ENCODE data around the gene LACTBL1. TPM values are rescaled to one million over a fixed set of nuclear protein-coding genes. Genes with fewer than 3 reads are reported as not detected.

The LACTBL1 gene
- total RNA-seq, 2 experiments from 2014 or later, result not detected

- H3K4me2 ChIP-seq (ENCODE audit: low read length), result no peak overlapping the region
- H2AFZ ChIP-seq (ENCODE audit: low read length), result no peak overlapping the region
- CTCF ChIA-PET (ENCODE audit: unreplicated experiment), result no interaction called here
- no TSS peak for BruUV-seq (replicated peaks)
- POLR2A ChIA-PET, result no interaction called here
- no peaks in the 10 kb centered on the region for H3K9me3 ChIP-seq (ENCODE audit: low read length)
- H3K4me1 ChIP-seq (ENCODE audit: insufficient read depth, low read length, poor library complexity, severe bottlenecking), result no peaks in the 10 kb centered on the region
- no peaks in the 10 kb centered on the region for H3K9me2 ChIP-seq (ENCODE audit: insufficient read depth, low read length)
- intact Hi-C loops (cut with micrococcal nuclease; ENCODE audit: unreplicated experiment), result no loop called here
- no peaks in the 10 kb centered on the region for H4K20me1 ChIP-seq (ENCODE audit: insufficient read depth, low read length)
- no peak for DNase-seq (ENCODE audit: low spot score)
- H3K79me2 ChIP-seq (ENCODE audit: insufficient read depth, low read depth, low read length), result no peaks in the 10 kb centered on the region
- H3K4me3 ChIP-seq (ENCODE audit: low read depth, low read length, poor library complexity, severe bottlenecking), result no peak overlapping the region
- no peak overlapping the region for H3K27ac ChIP-seq (ENCODE audit: low read depth, low read length, poor library complexity, severe bottlenecking)
- TF ChIP-seq EZH2phosphoT487 (IDR thresholded peaks at IDR 0.05; ENCODE audit: borderline replicate concordance, low read depth, low read length), result no peak
- TF ChIP-seq, protein P1, sequence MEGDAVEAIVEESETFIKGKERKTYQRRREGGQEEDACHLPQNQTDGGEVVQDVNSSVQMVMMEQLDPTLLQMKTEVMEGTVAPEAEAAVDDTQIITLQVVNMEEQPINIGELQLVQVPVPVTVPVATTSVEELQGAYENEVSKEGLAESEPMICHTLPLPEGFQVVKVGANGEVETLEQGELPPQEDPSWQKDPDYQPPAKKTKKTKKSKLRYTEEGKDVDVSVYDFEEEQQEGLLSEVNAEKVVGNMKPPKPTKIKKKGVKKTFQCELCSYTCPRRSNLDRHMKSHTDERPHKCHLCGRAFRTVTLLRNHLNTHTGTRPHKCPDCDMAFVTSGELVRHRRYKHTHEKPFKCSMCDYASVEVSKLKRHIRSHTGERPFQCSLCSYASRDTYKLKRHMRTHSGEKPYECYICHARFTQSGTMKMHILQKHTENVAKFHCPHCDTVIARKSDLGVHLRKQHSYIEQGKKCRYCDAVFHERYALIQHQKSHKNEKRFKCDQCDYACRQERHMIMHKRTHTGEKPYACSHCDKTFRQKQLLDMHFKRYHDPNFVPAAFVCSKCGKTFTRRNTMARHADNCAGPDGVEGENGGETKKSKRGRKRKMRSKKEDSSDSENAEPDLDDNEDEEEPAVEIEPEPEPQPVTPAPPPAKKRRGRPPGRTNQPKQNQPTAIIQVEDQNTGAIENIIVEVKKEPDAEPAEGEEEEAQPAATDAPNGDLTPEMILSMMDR (conservative IDR thresholded peaks at IDR 0.05; ENCODE audit: low read length), result no peak
- no peaks in the 10 kb centered on the region for H3K36me3 ChIP-seq (ENCODE audit: insufficient read depth, low read length)
Observed at GRCh38 chr1:22914633-22915217, 57.9 kb downstream of the LACTBL1 start.

DNA sequence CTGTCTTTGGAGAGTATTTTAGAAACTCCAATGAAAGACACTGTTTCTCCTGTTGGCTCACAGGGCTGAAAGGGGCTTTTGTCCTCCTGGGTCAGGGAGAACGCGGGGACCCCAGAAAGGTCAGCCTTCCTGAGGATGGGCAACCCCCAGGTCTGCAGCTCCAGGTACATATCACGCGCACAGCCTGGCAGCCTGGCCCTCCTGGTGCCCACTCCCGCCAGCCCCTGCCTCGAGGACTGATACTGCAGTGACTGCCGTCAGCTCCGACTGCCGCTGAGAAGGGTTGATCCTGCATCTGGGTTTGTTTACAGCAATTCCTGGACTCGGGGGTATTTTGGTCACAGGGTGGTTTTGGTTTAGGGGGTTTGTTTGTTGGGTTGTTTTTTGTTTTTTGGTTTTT is 58.5 kb downstream of the LACTBL1 start:
- ChIA-PET POLR2A (no interaction called here), CTCF (ENCODE audit: unreplicated experiment) (no interaction called here)
- TF ChIP-seq, protein P1 (conservative IDR thresholded peaks at IDR 0.05; ENCODE audit: low read length), result no peak
- TF ChIP-seq EZH2phosphoT487 (IDR thresholded peaks at IDR 0.05; ENCODE audit: borderline replicate concordance, low read depth, low read length), result no peak
- Histone ChIP-seq H2AFZ (ENCODE audit: low read length) (no peak overlapping the region), H3K4me2 (ENCODE audit: low read length) (no peak overlapping the region), H3K36me3 (ENCODE audit: insufficient read depth, low read length) (no peaks in the 10 kb centered on the region), H3K4me3 (ENCODE audit: low read depth, low read length, poor library complexity, severe bottlenecking) (no peak overlapping the region), H3K9me2 (ENCODE audit: insufficient read depth, low read length) (no peaks in the 10 kb centered on the region), H4K20me1 (ENCODE audit: insufficient read depth, low read length) (no peaks in the 10 kb centered on the region), H3K4me1 (ENCODE audit: insufficient read depth, low read length, poor library complexity, severe bottlenecking) (no peaks in the 10 kb centered on the region), H3K79me2 (ENCODE audit: insufficient read depth, low read depth, low read length) (no peaks in the 10 kb centered on the region), H3K27ac (ENCODE audit: low read depth, low read length, poor library complexity, severe bottlenecking) (no peak overlapping the region), H3K9me3 (ENCODE audit: low read length) (no peaks in the 10 kb centered on the region)
- no TSS peak for BruUV-seq (replicated peaks)
- intact Hi-C loops (cut with micrococcal nuclease; ENCODE audit: unreplicated experiment), result no loop called here
- DNase-seq (ENCODE audit: low spot score), result no peak

DNA sequence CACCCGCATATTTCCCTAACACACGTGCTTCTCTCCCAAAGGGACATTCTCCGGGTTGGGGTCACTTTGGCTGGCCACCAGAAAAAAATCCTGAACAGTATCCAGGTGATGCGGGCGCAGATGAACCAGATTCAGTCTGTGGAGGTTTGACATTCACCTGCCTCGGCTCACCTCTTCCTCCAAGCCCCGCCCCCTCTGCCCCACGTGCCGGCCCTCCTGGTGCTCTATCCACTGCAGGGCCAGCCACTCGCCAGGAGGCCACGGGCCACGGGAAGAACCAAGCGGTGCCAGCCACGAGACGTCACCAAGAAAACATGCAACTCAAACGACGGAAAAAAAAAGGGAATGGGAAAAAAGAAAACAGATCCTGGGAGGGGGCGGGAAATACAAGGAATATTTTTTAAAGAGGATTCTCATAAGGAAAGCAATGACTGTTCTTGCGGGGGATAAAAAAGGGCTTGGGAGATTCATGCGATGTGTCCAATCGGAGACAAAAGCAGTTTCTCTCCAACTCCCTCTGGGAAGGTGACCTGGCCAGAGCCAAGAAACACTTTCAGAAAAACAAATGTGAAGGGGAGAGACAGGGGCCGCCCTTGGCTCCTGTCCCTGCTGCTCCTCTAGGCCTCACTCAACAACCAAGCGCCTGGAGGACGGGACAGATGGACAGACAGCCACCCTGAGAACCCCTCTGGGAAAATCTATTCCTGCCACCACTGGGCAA is 59.1 kb downstream of the LACTBL1 start:
- DNase-seq (ENCODE audit: low spot score), result no peak
- Histone ChIP-seq H3K27ac (ENCODE audit: low read depth, low read length, poor library complexity, severe bottlenecking) (no peak overlapping the region), H3K4me3 (ENCODE audit: low read depth, low read length, poor library complexity, severe bottlenecking) (no peak overlapping the region), H2AFZ (ENCODE audit: low read length) (no peak overlapping the region), H3K4me1 (ENCODE audit: insufficient read depth, low read length, poor library complexity, severe bottlenecking) (no peaks in the 10 kb centered on the region), H3K9me2 (ENCODE audit: insufficient read depth, low read length) (no peaks in the 10 kb centered on the region), H3K4me2 (ENCODE audit: low read length) (no peak overlapping the region), H3K9me3 (ENCODE audit: low read length) (no peaks in the 10 kb centered on the region), H4K20me1 (ENCODE audit: insufficient read depth, low read length) (no peaks in the 10 kb centered on the region), H3K79me2 (ENCODE audit: insufficient read depth, low read depth, low read length) (no peaks in the 10 kb centered on the region), H3K36me3 (ENCODE audit: insufficient read depth, low read length) (no peaks in the 10 kb centered on the region)
- no TSS peak for BruUV-seq (replicated peaks)
- intact Hi-C loops (cut with micrococcal nuclease; ENCODE audit: unreplicated experiment), result no loop called here
- no peak for TF ChIP-seq EZH2phosphoT487 (IDR thresholded peaks at IDR 0.05; ENCODE audit: borderline replicate concordance, low read depth, low read length)
- TF ChIP-seq, protein P1 (conservative IDR thresholded peaks at IDR 0.05; ENCODE audit: low read length), result no peak
- ChIA-PET CTCF (ENCODE audit: unreplicated experiment) (interaction anchor here (0.9 kb wide), 1 partner anchor 274 kb away, joined by 3 read pairs; no protein-coding TSS in a partner anchor), POLR2A (no interaction called here)
